ENCODE measurements around the gene DNAJC28.

GRCh38 chr21:33541105-33541711, 49.7 kb upstream of the DNAJC28 start:
- no peak for TF ChIP-seq CTCF (IDR thresholded peaks at IDR 0.05)
- no peak for TF ChIP-seq POLR2A (IDR thresholded peaks at IDR 0.05; ENCODE audit: low read depth)

All from esophagus muscularis mucosa (tissue), 3 donors.